Esophagus (tissue), 2 donors: ENCODE measurements around the gene FDXACB1. TPM values are rescaled to one million over a fixed set of nuclear protein-coding genes. Genes with fewer than 3 reads are reported as not detected.
A peak's percentile ranks its signal among the peaks of the same experiment; 100 is the strongest.

ENCODE experiments used
- H3K27ac ChIP-seq, 2 donors: one replicate each; pipeline ENCODE4 v1.5.1; 2013; ENCODE audit warnings: low read depth in 2 of 2, mild to moderate bottlenecking in 2 of 2, inconsistent platforms in 1 of 2, low read length in 1 of 2, moderate library complexity in 1 of 2
- H3K27me3 ChIP-seq, 2 donors: one replicate each; pipeline ENCODE4 v1.6.1; 2013; ENCODE audit warnings: low read length in 2 of 2, control low read depth in 1 of 2, mild to moderate bottlenecking in 1 of 2; ENCODE audit not compliant: insufficient read depth in 2 of 2, control insufficient read depth in 1 of 2
- H3K36me3 ChIP-seq, 2 donors: one replicate each; pipeline ENCODE4 v1.6.1; 2013; ENCODE audit warnings: low read length in 1 of 2; ENCODE audit not compliant: control insufficient read depth in 2 of 2, insufficient read depth in 2 of 2
- H3K4me1 ChIP-seq, 2 donors: one replicate each; pipeline ENCODE4 v1.6.1; 2013; ENCODE audit warnings: low read length in 1 of 2; ENCODE audit not compliant: control insufficient read depth in 2 of 2, insufficient read depth in 2 of 2
- H3K4me3 ChIP-seq, 2 donors: one replicate each; pipeline ENCODE4 v1.5.1; 2013; ENCODE audit warnings: low read length in 2 of 2, mild to moderate bottlenecking in 2 of 2, low read depth in 1 of 2, moderate library complexity in 1 of 2
- H3K9me3 ChIP-seq, 2 donors: one replicate each; pipeline ENCODE4 v1.6.1; 2013; ENCODE audit warnings: mild to moderate bottlenecking in 2 of 2, low read depth in 1 of 2, low read length in 1 of 2, moderate library complexity in 1 of 2; ENCODE audit not compliant: control insufficient read depth in 2 of 2, insufficient read depth in 1 of 2
- WGBS, 2 donors: extraction: QIAGEN DNeasy Blood & Tissue Kit; methylation state at CpG; one replicate each; pipeline ENCODE4 v1.1.7; 2013; 5-methylcytosine and 5-hydroxymethylcytosine counted together
- polyA plus RNA-seq, 2 donors: library from polyadenylated mRNA; stranded (reverse); fragments of 200-250 nt; gene quantifications; one replicate each; pipeline ENCODE4 v1.2.3, GENCODE V29; 2013
- donor health status: healthy with polysubstance abuse.
- donor health status: Bipolar disorder and iron deficiency.

Gene FDXACB1, protein sequence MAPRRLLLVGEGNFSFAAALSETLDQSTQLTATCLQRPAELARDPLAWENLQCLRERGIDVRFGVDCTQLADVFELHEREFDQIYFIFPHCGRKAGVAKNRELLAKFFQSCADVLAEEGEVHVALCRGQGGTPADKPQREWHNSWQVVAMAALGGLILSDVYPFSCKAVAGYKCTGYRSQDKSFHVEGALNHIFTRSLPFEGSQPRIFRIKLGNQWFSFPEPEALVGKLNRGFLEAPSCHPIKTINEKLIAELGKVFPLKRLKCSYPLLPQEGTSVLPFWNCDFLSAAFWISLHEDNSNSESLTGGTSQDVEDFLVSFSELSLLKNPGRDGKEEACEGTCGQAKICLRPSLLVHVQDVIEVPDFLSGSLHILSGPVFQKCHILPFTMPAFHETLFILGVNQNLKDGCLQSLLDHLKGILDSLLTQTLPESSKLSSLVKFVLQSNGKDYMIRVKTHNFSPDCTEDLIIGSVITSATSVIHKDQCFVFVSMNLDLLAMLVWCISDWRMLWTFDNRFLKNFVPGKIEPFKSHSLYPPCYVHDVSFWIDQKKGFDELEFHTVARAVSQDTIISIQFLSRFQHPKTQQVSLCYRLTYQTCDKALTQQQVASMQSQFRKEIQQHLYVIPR
- 1 to 10 TPM; 1.1 to 1.3 TPM for polyA plus RNA-seq

DNA sequence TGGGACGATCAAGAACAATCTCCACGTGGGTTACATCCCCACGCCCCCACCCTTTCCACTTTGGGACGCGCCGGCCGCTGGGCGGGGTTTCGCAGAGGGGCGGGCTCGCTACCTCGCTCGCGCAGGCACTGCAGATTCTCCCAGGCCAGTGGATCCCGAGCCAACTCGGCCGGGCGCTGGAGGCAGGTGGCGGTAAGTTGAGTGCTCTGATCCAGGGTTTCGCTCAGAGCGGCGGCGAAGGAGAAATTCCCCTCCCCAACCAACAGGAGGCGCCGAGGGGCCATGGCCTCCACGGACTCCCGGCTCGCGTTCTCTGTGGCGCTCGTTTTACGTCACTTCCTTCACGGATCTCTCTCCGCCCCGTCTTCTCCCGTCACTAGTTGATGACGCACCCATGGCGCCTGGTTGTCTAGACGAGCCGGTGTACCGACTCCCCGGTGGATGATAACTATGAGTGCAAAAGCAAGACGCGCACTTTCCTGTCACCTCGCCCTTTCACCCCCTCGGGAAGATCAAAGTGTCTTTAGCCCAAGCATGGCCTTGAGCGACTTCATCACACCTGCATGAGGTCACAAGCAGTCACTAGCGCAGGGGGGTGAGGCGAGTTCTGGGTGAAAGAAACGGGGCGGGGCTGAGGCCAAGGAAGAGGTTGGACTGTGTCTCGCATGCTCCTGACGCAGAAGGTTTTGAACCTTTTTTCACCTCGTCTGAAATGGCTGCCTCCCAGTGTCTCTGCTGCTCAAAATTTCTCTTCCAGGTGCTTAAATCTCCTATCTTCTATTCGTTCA lies at the start of gene FDXACB1, which contains the start of gene CFAP68:
Gene FDXACB1, minus strand, starts transcription at position 317 of the 788 bp plus-strand sequence. Its CDS starts 33 bp downstream, at position 284.
Gene CFAP68, plus strand, starts transcription at position 693 of the 788 bp plus-strand sequence. Its CDS starts 20 bp downstream, at position 713.
- Histone ChIP-seq H3K4me1 (peaks cover 0 to 2% of the 10 kb centered on the region in 2 donors), H3K27ac (peak within 1 kb of the TSS; percentile 97 to 100), H3K9me3 (no peaks in the 10 kb centered on the region), H3K36me3 (no peaks in the 10 kb centered on the region), H3K4me3 (peak within 1 kb of the TSS; percentile 65), H3K27me3 (no peaks in the 10 kb centered on the region)
- 0% methylated on average over 55 of the region's 55 CpGs for WGBS, 2 donors

- Histone ChIP-seq H3K27me3 (no peaks in the 10 kb centered on the region), H3K9me3 (no peaks in the 10 kb centered on the region), H3K36me3 (no peaks in the 10 kb centered on the region), H3K4me3 (peak overlapping the region; percentile 39 to 43), H3K27ac (peak overlapping the region; percentile 78 to 94), H3K4me1 (peaks cover 0 to 7% of the 10 kb centered on the region in 2 donors)
- WGBS, 2 donors, result 0 to 1% methylated on average over 47 of the region's 47 CpGs
These were observed 47.8 kb upstream of the FDXACB1 start for GRCh38 chr11:111926505-111927391.

DNA sequence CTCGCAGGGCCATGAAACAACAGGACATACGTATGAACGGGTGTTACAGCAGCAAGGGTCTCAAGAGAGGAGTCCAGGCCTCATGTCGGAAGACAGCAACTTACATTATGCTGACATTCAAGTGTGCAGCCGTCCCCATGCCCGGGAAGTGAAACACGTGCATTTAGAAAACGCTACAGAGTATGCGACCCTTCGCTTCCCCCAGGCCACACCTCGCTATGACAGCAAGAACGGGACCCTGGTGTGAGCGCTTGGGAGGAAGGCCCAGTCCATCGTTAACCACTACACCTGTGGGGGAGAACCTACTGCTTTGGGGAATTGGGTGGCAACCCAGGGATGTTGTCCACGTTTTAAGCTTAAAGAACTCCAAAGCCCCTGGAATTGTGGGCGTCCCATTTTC lies 47.0 kb upstream of the FDXACB1 start:
- Histone ChIP-seq H3K4me1 (peaks cover 0 to 7% of the 10 kb centered on the region in 2 donors), H3K9me3 (no peaks in the 10 kb centered on the region), H3K27ac (peak overlapping the region; percentile 78 to 94), H3K27me3 (no peaks in the 10 kb centered on the region), H3K36me3 (no peaks in the 10 kb centered on the region), H3K4me3 (no peak overlapping the region)
- WGBS, 2 donors, result 94 to 95% methylated on average over 16 of the region's 16 CpGs

DNA sequence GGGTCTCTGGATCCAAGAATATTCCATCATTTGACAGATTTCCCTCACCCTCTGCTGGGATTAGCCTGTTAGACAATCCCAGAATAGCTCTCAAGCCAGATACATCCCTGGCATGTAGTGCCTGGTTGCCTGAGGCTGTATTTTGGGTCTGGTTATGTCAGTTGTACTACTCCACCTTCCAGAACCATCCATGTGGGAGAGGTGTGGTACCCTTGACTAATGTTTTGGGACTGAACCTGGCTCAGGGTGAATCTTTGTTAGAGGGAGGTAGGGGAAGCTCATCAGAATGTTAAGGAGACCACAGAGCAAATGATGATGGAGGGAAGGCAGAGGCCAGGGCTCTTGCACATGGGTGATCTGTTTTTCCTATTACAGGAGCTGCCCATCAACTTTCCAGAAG lies 45.0 kb upstream of the FDXACB1 start:
- Histone ChIP-seq H3K9me3 (no peaks in the 10 kb centered on the region), H3K36me3 (no peaks in the 10 kb centered on the region), H3K27ac (peak overlapping the region; percentile 75 to 76), H3K4me1 (peaks cover 0 to 7% of the 10 kb centered on the region in 2 donors), H3K27me3 (no peaks in the 10 kb centered on the region), H3K4me3 (no peak overlapping the region)

DNA sequence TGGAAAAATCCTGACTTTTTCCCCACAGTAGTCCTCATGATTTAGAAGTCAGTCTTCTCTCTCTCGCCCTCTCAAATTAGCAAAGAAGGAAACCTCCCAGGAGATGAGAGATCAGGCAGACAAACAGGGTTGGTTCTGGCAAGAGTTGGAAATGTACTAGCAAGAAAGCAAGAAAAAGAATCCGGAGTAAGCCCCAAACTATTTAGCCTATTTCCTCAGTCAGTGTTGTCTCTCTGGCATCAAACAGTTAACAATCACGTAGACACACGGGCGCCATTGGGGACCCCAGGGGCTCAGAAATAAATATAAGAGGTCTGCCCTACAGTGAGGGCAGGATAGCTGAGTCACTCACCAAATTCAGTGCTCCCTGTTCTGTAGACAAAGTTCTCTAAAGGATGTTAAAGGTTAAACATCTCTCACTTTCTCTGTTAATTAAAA lies 44.4 kb upstream of the FDXACB1 start:
- peaks cover 0 to 7% of the 10 kb centered on the region in 2 donors for H3K4me1 ChIP-seq
- H3K27ac ChIP-seq, result peak overlapping the region; percentile 75 to 76
- WGBS, 2 donors, result 45 to 49% methylated on average over 5 of the region's 5 CpGs

DNA sequence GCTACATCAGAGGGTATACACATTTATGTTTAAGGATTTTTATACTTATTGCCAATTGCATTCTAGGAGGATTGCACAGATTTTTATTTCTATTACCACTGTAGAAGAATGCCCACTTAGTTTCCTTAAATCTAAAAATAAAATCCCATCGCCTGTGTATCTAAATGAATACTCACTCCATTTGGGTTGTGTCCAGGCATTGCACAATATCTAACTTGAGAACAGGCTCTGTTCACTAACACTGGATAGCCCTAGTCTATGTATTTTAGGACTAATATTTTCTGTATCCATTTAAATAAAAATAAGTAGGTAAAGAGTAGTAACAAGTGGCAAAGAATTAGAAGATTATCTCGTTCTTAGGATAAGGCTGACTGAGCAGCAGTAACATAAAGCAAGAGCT lies 43.8 kb upstream of the FDXACB1 start:
- Histone ChIP-seq H3K4me1 (peaks cover 0 to 7% of the 10 kb centered on the region in 2 donors), H3K9me3 (no peaks in the 10 kb centered on the region), H3K36me3 (no peaks in the 10 kb centered on the region), H3K27ac (peak overlapping the region; percentile 75 to 76), H3K27me3 (no peaks in the 10 kb centered on the region), H3K4me3 (no peak overlapping the region)
- 5 to 13% methylated on average over 2 of the region's 2 CpGs for WGBS, 2 donors

More for the DNA sequence above, 44.4 kb upstream of the FDXACB1 start:
- Histone ChIP-seq H3K27me3 (no peaks in the 10 kb centered on the region), H3K4me3 (no peak overlapping the region), H3K9me3 (no peaks in the 10 kb centered on the region), H3K36me3 (no peaks in the 10 kb centered on the region)

DNA sequence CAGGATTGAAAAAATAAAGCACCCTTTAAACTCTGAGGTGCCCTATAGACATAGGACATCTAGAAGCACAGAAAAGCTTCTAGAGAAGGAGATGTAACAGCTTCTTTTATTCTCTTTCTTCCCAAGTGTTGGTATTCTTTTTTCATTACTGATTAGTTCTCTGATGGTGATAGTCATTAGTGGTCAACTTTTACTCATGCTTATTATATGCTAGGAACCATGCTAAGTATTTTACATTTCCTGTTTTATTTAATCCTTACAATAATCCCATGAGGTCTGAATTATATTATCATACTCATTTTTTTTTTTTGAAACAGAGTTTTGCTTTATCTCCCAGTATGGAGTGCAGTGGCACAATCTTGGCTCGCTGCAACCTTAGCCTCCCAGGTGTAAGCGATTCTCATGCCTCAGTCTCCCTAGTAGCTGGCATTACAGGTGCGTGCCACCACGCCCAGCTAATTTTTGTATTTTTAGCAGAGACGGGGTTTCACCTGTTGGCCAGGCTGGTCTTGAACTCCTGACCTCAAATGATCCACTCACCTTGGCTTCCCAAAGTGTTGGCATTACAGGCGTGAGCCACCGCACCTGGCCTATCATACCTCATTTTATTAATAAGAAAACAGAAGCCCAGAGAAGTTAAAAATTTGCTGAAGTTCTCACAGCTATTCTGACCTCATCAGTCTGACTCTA lies 42.7 kb upstream of the FDXACB1 start:
- Histone ChIP-seq H3K27me3 (no peaks in the 10 kb centered on the region), H3K36me3 (no peaks in the 10 kb centered on the region), H3K4me3 (no peak overlapping the region), H3K9me3 (no peaks in the 10 kb centered on the region), H3K27ac (peak overlapping the region in 1 of 2 donors; percentile 27), H3K4me1 (peaks cover 0 to 7% of the 10 kb centered on the region in 2 donors)
- 85 to 90% methylated on average over 7 of the region's 7 CpGs for WGBS, 2 donors

- no peaks in the 10 kb centered on the region for H3K9me3 ChIP-seq
- H3K36me3 ChIP-seq, result no peaks in the 10 kb centered on the region
- 77 to 93% methylated on average over 2 of the region's 2 CpGs for WGBS, 2 donors
- H3K27ac ChIP-seq, result no peak overlapping the region
- peaks cover 0 to 2% of the 10 kb centered on the region in 2 donors for H3K4me1 ChIP-seq
- H3K27me3 ChIP-seq, result no peaks in the 10 kb centered on the region
- H3K4me3 ChIP-seq, result no peak overlapping the region
These were observed 41.9 kb upstream of the FDXACB1 start for GRCh38 chr11:111920908-111921307.
